ENCODE results near the gene THOC7. TPM values are rescaled to one million over a fixed set of nuclear protein-coding genes. Genes with fewer than 3 reads are reported as not detected.
A peak's percentile ranks its signal among the peaks of the same experiment; 100 is the strongest.

Gene THOC7
- total RNA-seq, 3 donors from 2014 or later, result 61.9 to 62.9 (median 62.2) TPM

DNA sequence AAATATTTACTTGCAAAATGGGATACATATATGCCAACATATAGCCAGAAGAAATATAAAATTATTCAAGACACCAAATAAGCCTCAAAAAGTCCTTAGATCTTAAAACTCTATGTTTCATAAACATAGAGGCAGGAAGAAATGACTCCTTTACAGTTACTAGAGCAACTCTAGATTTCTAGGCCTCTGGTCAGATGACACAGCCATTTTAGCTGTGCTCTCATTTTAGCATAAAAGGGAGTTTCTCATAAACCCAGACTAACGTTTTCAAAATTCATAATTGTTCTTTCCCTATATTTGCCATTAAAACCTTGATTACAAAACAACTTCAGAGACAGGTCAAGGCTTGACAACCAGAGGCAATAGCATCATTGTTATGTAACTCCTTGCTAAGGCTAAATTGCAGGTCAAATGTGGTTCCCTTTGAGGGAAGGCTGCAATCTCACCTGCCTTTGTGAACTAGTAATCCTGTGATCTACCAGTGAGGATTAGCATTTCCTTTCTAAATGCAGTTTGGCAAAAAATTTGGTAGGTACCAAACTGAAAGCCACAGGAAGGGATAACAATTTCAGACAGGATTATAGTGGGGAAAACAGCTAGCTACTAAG, 8.2 kb downstream of the THOC7 start:
- no peaks in the 10 kb centered on the region for H3K36me3 ChIP-seq
- no peak for DNase-seq (ENCODE audit: low spot score in 2 of 2)
- no peaks in the 10 kb centered on the region for H3K9me3 ChIP-seq
- intact Hi-C loops (cut with DNase I; ENCODE audit: low total_unique reads), result no loop called here
- no peak overlapping the region for H3K4me3 ChIP-seq
- H3K4me1 ChIP-seq, result no peaks in the 10 kb centered on the region
- TF ChIP-seq, protein P1, sequence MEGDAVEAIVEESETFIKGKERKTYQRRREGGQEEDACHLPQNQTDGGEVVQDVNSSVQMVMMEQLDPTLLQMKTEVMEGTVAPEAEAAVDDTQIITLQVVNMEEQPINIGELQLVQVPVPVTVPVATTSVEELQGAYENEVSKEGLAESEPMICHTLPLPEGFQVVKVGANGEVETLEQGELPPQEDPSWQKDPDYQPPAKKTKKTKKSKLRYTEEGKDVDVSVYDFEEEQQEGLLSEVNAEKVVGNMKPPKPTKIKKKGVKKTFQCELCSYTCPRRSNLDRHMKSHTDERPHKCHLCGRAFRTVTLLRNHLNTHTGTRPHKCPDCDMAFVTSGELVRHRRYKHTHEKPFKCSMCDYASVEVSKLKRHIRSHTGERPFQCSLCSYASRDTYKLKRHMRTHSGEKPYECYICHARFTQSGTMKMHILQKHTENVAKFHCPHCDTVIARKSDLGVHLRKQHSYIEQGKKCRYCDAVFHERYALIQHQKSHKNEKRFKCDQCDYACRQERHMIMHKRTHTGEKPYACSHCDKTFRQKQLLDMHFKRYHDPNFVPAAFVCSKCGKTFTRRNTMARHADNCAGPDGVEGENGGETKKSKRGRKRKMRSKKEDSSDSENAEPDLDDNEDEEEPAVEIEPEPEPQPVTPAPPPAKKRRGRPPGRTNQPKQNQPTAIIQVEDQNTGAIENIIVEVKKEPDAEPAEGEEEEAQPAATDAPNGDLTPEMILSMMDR (IDR thresholded peaks at IDR 0.05), result no peak
- no peak for TF ChIP-seq POLR2AphosphoS5 (IDR thresholded peaks at IDR 0.05)
- no peak for TF ChIP-seq POLR2A (IDR thresholded peaks at IDR 0.05)
- H3K27me3 ChIP-seq, result no peaks in the 10 kb centered on the region
- H3K27ac ChIP-seq, result peak overlapping the region in 1 of 2 donors; percentile 13

- Histone ChIP-seq H3K27ac (no peak overlapping the region), H3K4me3 (no peak overlapping the region), H3K36me3 (no peaks in the 10 kb centered on the region), H3K4me1 (no peaks in the 10 kb centered on the region), H3K9me3 (no peaks in the 10 kb centered on the region), H3K27me3 (no peaks in the 10 kb centered on the region)
- intact Hi-C loops (cut with DNase I; ENCODE audit: low total_unique reads), result no loop called here
- TF ChIP-seq POLR2A (IDR thresholded peaks at IDR 0.05) (no peak), POLR2AphosphoS5 (IDR thresholded peaks at IDR 0.05) (no peak)
- TF ChIP-seq, protein P1 (IDR thresholded peaks at IDR 0.05), result no peak
- DNase-seq (ENCODE audit: low spot score in 2 of 2), result no peak
Observed at GRCh38 chr3:63853106-63853505, 10.5 kb downstream of the THOC7 start.

- TF ChIP-seq, protein P1 (IDR thresholded peaks at IDR 0.05), result no peak
- TF ChIP-seq POLR2AphosphoS5 (IDR thresholded peaks at IDR 0.05) (no peak), POLR2A (IDR thresholded peaks at IDR 0.05) (no peak)
- intact Hi-C loops (cut with DNase I; ENCODE audit: low total_unique reads), result no loop called here
- H3K27ac ChIP-seq, result no peak overlapping the region
- no peak overlapping the region for H3K4me3 ChIP-seq
- H3K27me3 ChIP-seq, result no peaks in the 10 kb centered on the region
- no peak for DNase-seq (ENCODE audit: low spot score in 2 of 2)
- no peaks in the 10 kb centered on the region for H3K36me3 ChIP-seq
- no peaks in the 10 kb centered on the region for H3K9me3 ChIP-seq
- H3K4me1 ChIP-seq, result no peaks in the 10 kb centered on the region
Observed at GRCh38 chr3:63851287-63851686, 12.3 kb downstream of the THOC7 start.

- intact Hi-C loops (cut with DNase I; ENCODE audit: low total_unique reads), result no loop called here
- TF ChIP-seq, protein P1 (IDR thresholded peaks at IDR 0.05), result no peak
- TF ChIP-seq POLR2AphosphoS5 (IDR thresholded peaks at IDR 0.05), result no peak
- no peak for TF ChIP-seq POLR2A (IDR thresholded peaks at IDR 0.05)
- Histone ChIP-seq H3K9me3 (no peaks in the 10 kb centered on the region), H3K27me3 (no peaks in the 10 kb centered on the region), H3K27ac (no peak overlapping the region), H3K36me3 (no peaks in the 10 kb centered on the region), H3K4me3 (no peak overlapping the region), H3K4me1 (no peaks in the 10 kb centered on the region)
- DNase-seq (ENCODE audit: low spot score in 2 of 2), result no peak
Observed at GRCh38 chr3:63849175-63849574, 14.4 kb downstream of the THOC7 start.

GRCh38 chr3:63847718-63848450, 15.7 kb downstream of the THOC7 start:
- H3K9me3 ChIP-seq, result no peaks in the 10 kb centered on the region
- H3K4me3 ChIP-seq, result no peak overlapping the region
- H3K4me1 ChIP-seq, result no peaks in the 10 kb centered on the region
- TF ChIP-seq, protein P1 (IDR thresholded peaks at IDR 0.05), result no peak
- TF ChIP-seq POLR2A (IDR thresholded peaks at IDR 0.05) (no peak), POLR2AphosphoS5 (IDR thresholded peaks at IDR 0.05) (no peak)
- H3K36me3 ChIP-seq, result no peaks in the 10 kb centered on the region
- intact Hi-C loops (cut with DNase I; ENCODE audit: low total_unique reads), result no loop called here
- peak overlapping the region in 1 of 2 donors; percentile 21 for H3K27ac ChIP-seq
- DNase-seq (ENCODE audit: low spot score in 2 of 2), result no peak
- no peaks in the 10 kb centered on the region for H3K27me3 ChIP-seq
